GM19395 (cell line): ENCODE results near the gene CDK3.
"Not testable (repeated sequence)": the region's sequence is repeated elsewhere in the genome, so short reads cannot be mapped to it uniquely, and the experiment has no call there.

Source experiments
- ATAC-seq: cut with Tn5 transposase; IDR thresholded peaks from one replicate; pipeline ENCODE4 v1.9.1; 2021; ENCODE audit warnings: mild to moderate bottlenecking, moderate library complexity; ENCODE audit not compliant: unreplicated experiment

The CDK3 gene

GRCh38 chr17:76036497-76037261, 36.0 kb downstream of the CDK3 start:
- ATAC-seq: no peak

- no peak for ATAC-seq
Measured at GRCh38 chr17:76038050-76038449, 37.4 kb downstream of the CDK3 start.

GRCh38 chr17:76039121-76039520, 38.5 kb downstream of the CDK3 start:
- no peak for ATAC-seq

- ATAC-seq: no peak
Measured at GRCh38 chr17:76040376-76040775, 39.7 kb downstream of the CDK3 start.

GRCh38 chr17:76042868-76043267, 42.2 kb downstream of the CDK3 start:
- not testable (repeated sequence) for ATAC-seq

- not testable (repeated sequence) for ATAC-seq
Measured at GRCh38 chr17:76044475-76045007, 43.9 kb downstream of the CDK3 start.

GRCh38 chr17:76046064-76046463, 45.4 kb downstream of the CDK3 start:
- ATAC-seq: no peak

GRCh38 chr17:76048025-76048605, 47.5 kb downstream of the CDK3 start:
- no peak for ATAC-seq

GRCh38 chr17:76048711-76049110, 48.1 kb downstream of the CDK3 start:
- ATAC-seq: no peak

- ATAC-seq: no peak
Measured at GRCh38 chr17:76049239-76049638, 48.6 kb downstream of the CDK3 start.

GRCh38 chr17:76049836-76050537, 49.3 kb downstream of the CDK3 start:
- ATAC-seq: no peak

GRCh38 chr17:76050538-76051467, 50.1 kb downstream of the CDK3 start:
- ATAC-seq: no peak

GRCh38 chr17:76051561-76051960, 50.9 kb downstream of the CDK3 start:
- no peak for ATAC-seq

- ATAC-seq: no peak
Measured at GRCh38 chr17:76053246-76054111, 52.8 kb downstream of the CDK3 start.

GRCh38 chr17:76054112-76054476, 53.4 kb downstream of the CDK3 start:
- ATAC-seq: no peak
